ENCODE results near the gene MCRIP1.

MCRIP1 gene

GRCh38 chr17:81804559-81805399 is 28.3 kb downstream of the MCRIP1 start:
- no peak overlapping the region for H3K9ac ChIP-seq (ENCODE audit: low read length)
- H3K9me3 ChIP-seq (ENCODE audit: low read length), result no peaks in the 10 kb centered on the region
- H3K4me3 ChIP-seq (ENCODE audit: low read depth in 1 of 2, low read length in 2 of 2), result no peak overlapping the region
- H3K4me1 ChIP-seq (ENCODE audit: insufficient read depth, low read length), result no peaks in the 10 kb centered on the region
- no peak overlapping the region for H3K27ac ChIP-seq (ENCODE audit: low read depth, low read length)
- H3K36me3 ChIP-seq (ENCODE audit: insufficient read depth, low read length), result no peaks in the 10 kb centered on the region
- peaks cover 27 to 79% of the 10 kb centered on the region in 2 donors for H3K27me3 ChIP-seq (ENCODE audit: control insufficient read depth in 1 of 2, insufficient read depth in 2 of 2, low read length in 2 of 2)

DNA sequence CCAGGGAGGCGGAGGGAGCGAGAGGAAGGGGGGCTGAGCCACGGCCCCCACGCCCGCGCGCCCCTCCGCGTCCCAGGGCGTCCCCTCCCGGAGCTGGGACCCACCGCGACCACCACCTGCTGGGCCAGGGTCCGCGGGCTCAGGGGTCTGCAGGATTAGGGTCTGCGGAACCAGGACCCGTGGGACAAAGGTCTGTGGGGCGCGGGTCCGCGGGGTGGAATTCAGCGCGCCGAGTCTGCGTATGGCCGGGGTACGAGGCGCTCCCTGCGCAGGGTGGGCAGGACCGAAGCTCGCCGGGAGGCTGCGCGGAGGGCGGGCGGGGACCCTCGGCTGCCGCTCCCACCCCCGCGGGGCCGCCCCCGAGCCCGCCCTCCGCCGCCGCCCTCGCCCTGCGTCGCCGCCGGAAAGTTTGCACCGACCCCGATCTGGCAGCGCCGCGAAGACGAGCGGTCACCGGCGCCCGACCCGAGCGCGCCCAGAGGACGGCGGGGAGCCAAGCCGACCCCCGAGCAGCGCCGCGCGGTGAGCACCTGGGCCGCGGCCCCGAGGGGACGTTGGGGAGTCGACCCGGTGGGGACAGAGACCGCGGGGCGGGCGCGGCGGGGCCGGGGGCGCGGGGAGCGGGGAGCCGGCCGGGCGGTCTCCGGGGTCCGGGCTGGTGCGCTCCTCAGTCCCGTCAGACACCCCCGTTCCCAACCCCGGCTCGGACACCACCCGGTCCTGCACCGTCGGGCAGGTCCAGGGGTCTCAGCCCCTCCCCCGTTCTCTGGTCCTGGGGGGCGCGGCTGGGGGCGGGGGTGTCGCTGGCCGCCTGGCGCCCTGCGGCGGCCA is 29.1 kb downstream of the MCRIP1 start, which contains the start of gene GCGR:
Gene GCGR (plus strand): TSS at position 423 of the 831 bp plus-strand sequence. CDS start 4,869 bp downstream, outside the sequence.
- Histone ChIP-seq H3K9ac (ENCODE audit: low read length) (no peak within 1 kb of the TSS), H3K36me3 (ENCODE audit: insufficient read depth, low read length) (no peaks in the 10 kb centered on the region), H3K27me3 (ENCODE audit: control insufficient read depth in 1 of 2, insufficient read depth in 2 of 2, low read length in 2 of 2) (peaks cover 27 to 73% of the 10 kb centered on the region in 2 donors), H3K9me3 (ENCODE audit: low read length) (no peaks in the 10 kb centered on the region), H3K4me1 (ENCODE audit: insufficient read depth, low read length) (no peaks in the 10 kb centered on the region), H3K27ac (ENCODE audit: low read depth, low read length) (no peak within 1 kb of the TSS), H3K4me3 (ENCODE audit: low read depth in 1 of 2, low read length in 2 of 2) (no peak within 1 kb of the TSS)

DNA sequence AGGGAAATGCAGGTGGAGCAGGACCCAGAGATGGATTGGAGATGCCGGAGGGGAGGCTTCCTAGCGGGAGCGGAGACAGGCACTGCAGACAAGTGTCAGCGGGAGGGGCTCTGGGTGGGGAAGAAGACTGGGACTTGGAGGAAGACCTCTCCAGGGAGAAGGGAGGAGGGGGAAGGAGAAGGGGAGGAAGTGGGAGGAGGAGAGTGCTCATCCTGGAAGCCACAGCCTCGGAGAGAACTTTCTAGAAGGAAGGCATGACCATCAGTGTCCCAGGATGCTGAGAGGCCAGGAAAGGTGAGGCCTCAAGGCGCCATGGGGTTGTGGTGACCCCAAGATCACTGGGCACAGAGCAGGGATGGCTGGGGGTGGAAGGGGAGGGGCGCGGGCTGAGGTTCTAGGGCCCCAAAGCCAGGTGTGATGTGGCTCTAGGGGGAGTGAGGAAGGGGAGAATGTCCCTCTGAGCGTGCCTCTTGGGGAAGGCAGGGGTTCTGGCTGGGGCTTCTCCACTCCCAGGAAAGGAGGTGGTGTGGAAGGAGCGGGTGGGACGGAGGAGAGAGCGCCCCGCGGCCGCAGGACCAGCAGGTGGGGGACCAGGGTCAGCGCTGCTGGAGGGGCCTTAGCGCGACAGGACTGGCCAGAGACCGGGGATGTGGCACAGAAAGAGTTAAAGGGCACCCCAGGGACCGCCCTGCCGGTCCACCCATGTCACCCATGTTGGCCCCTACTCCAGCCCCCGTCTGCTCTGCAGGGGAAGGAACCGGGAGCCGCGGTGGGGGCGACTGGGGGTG is 30.0 kb downstream of the MCRIP1 start:
- H3K4me1 ChIP-seq (ENCODE audit: insufficient read depth, low read length), result no peaks in the 10 kb centered on the region
- no peak overlapping the region for H3K4me3 ChIP-seq (ENCODE audit: low read depth in 1 of 2, low read length in 2 of 2)
- H3K36me3 ChIP-seq (ENCODE audit: insufficient read depth, low read length), result no peaks in the 10 kb centered on the region
- peaks cover 27 to 73% of the 10 kb centered on the region in 2 donors for H3K27me3 ChIP-seq (ENCODE audit: control insufficient read depth in 1 of 2, insufficient read depth in 2 of 2, low read length in 2 of 2)
- no peaks in the 10 kb centered on the region for H3K9me3 ChIP-seq (ENCODE audit: low read length)
- no peak overlapping the region for H3K9ac ChIP-seq (ENCODE audit: low read length)
- no peak overlapping the region for H3K27ac ChIP-seq (ENCODE audit: low read depth, low read length)

DNA sequence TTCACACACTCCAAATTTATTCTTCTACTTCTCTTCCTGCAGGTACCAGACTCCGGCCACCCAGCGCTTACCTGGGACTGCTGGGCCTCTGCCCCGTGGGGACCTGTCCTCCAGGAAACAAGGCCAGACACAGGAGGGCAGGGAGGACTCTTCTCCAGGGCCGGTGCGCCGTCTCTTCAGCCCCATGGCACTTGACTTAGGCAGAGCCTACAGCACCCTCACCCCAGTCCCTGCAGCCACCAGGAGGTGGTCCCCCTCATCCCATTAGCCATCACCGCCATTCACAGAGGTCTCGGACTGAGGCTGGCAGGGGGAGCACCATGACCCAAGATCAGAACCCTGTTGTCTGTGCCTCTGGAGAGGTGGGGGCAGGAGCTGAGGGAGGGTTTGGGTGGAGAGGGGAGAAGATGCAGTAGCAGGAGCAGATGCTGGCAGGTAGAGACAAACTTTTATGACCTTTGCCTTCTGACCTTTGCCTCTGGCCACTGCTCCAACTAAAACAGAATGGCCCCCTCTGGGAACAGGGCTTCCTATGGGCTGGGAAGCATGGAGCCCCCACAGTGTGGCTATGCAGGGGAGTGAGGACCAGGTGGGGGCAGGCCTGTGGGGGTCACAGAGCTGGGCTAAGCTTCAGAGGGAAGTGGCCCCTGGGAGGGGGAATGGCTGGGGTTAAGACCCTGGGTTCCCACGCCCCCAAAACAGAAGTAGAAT is 30.9 kb downstream of the MCRIP1 start:
- Histone ChIP-seq H3K9me3 (ENCODE audit: low read length) (no peaks in the 10 kb centered on the region), H3K9ac (ENCODE audit: low read length) (no peak overlapping the region), H3K4me3 (ENCODE audit: low read depth in 1 of 2, low read length in 2 of 2) (no peak overlapping the region), H3K27me3 (ENCODE audit: control insufficient read depth in 1 of 2, insufficient read depth in 2 of 2, low read length in 2 of 2) (peaks cover 27 to 68% of the 10 kb centered on the region in 2 donors), H3K36me3 (ENCODE audit: insufficient read depth, low read length) (no peaks in the 10 kb centered on the region), H3K4me1 (ENCODE audit: insufficient read depth, low read length) (no peaks in the 10 kb centered on the region), H3K27ac (ENCODE audit: low read depth, low read length) (no peak overlapping the region)

GRCh38 chr17:81801327-81801726 is 31.8 kb downstream of the MCRIP1 start:
- H3K9ac ChIP-seq (ENCODE audit: low read length), result no peak overlapping the region
- no peaks in the 10 kb centered on the region for H3K36me3 ChIP-seq (ENCODE audit: insufficient read depth, low read length)
- no peak overlapping the region for H3K27ac ChIP-seq (ENCODE audit: low read depth, low read length)
- H3K27me3 ChIP-seq (ENCODE audit: control insufficient read depth in 1 of 2, insufficient read depth in 2 of 2, low read length in 2 of 2), result peaks cover 27 to 60% of the 10 kb centered on the region in 2 donors
- no peaks in the 10 kb centered on the region for H3K4me1 ChIP-seq (ENCODE audit: insufficient read depth, low read length)
- H3K9me3 ChIP-seq (ENCODE audit: low read length), result no peaks in the 10 kb centered on the region
- no peak overlapping the region for H3K4me3 ChIP-seq (ENCODE audit: low read depth in 1 of 2, low read length in 2 of 2)

DNA sequence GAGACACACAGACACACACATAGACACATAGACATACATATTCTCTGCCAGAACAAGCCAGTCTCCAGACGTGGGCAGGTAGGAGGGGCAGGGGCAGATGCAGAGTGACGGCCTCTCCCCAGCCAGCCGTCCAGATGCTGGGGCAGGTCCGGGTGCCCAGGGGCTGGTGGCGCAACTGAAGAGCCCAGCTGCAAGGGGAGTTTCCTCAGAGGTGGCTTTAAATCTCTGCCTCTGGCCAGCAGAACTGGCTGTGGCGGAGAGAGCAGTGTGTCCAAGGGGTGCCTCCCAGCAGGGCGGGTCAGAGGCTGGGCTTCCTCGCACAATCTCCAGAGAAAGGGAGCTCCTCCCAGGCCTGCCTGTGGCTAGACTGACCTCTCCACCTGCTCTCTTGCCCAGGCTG is 38.6 kb downstream of the MCRIP1 start:
- no peak overlapping the region for H3K27ac ChIP-seq (ENCODE audit: low read depth, low read length)
- no peak overlapping the region for H3K4me3 ChIP-seq (ENCODE audit: low read depth in 1 of 2, low read length in 2 of 2)
- H3K9me3 ChIP-seq (ENCODE audit: low read length), result no peaks in the 10 kb centered on the region
- peaks cover 18 to 20% of the 10 kb centered on the region in 2 donors for H3K27me3 ChIP-seq (ENCODE audit: control insufficient read depth in 1 of 2, insufficient read depth in 2 of 2, low read length in 2 of 2)
- H3K4me1 ChIP-seq (ENCODE audit: insufficient read depth, low read length), result no peaks in the 10 kb centered on the region
- no peak overlapping the region for H3K9ac ChIP-seq (ENCODE audit: low read length)
- H3K36me3 ChIP-seq (ENCODE audit: insufficient read depth, low read length), result no peaks in the 10 kb centered on the region

GRCh38 chr17:81794074-81794476 is 39.0 kb downstream of the MCRIP1 start:
- H3K9ac ChIP-seq (ENCODE audit: low read length), result no peak overlapping the region
- H3K9me3 ChIP-seq (ENCODE audit: low read length), result no peaks in the 10 kb centered on the region
- no peak overlapping the region for H3K27ac ChIP-seq (ENCODE audit: low read depth, low read length)
- peaks cover 18 to 20% of the 10 kb centered on the region in 2 donors for H3K27me3 ChIP-seq (ENCODE audit: control insufficient read depth in 1 of 2, insufficient read depth in 2 of 2, low read length in 2 of 2)
- no peak overlapping the region for H3K4me3 ChIP-seq (ENCODE audit: low read depth in 1 of 2, low read length in 2 of 2)
- H3K4me1 ChIP-seq (ENCODE audit: insufficient read depth, low read length), result no peaks in the 10 kb centered on the region
- no peaks in the 10 kb centered on the region for H3K36me3 ChIP-seq (ENCODE audit: insufficient read depth, low read length)

DNA sequence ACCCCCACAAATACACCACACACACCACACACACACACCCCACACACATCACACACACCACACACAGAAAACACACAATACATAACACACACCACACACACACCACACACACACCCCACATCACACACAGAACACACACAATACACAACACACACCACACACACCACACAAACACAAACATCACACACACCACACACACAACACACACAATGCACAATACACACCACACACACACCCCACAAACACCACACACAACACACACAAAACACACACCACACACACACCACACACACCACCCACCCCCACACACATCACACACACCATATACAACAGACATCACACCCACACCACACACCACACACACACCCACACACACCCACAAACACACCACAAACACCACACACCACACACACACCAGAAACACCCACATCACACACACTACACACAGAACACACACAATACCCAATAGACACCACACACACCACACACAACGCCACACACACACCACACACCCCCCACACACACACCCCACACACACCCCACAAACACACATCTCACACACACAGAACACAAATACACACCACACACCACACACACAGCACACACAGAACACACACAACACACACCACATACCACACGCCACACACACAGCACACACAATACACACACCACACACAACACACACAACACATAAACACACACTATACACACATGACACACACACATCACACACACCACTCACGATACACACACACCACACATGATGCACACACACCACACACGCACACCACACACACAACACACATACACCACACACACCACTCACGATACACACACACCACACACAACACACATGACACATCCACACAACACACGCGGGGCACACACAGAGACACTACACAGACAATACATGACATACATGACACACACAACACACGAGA is 40.1 kb downstream of the MCRIP1 start:
- H3K27me3 ChIP-seq (ENCODE audit: control insufficient read depth in 1 of 2, insufficient read depth in 2 of 2, low read length in 2 of 2), result peaks cover 18 to 20% of the 10 kb centered on the region in 2 donors
- no peak overlapping the region for H3K4me3 ChIP-seq (ENCODE audit: low read depth in 1 of 2, low read length in 2 of 2)
- no peaks in the 10 kb centered on the region for H3K9me3 ChIP-seq (ENCODE audit: low read length)
- H3K27ac ChIP-seq (ENCODE audit: low read depth, low read length), result no peak overlapping the region
- H3K36me3 ChIP-seq (ENCODE audit: insufficient read depth, low read length), result no peaks in the 10 kb centered on the region
- H3K9ac ChIP-seq (ENCODE audit: low read length), result no peak overlapping the region
- H3K4me1 ChIP-seq (ENCODE audit: insufficient read depth, low read length), result no peaks in the 10 kb centered on the region
